Endothelial cell of umbilical vein (primary cell): ENCODE data around the gene STMP1. TPM values are rescaled to one million over a fixed set of nuclear protein-coding genes. Genes with fewer than 3 reads are reported as not detected.

ENCODE experiments used
- BruUV-seq: library from RNA; stranded (reverse); fragments of 400-500 nt; replicated peaks from 2 replicates; lab custom pipeline; 2021; lab: Mats Ljungman, UMichigan
- CTCF ChIA-PET: fragments of 300-600, 350-600 bp; sonication (Branson Sonifier 250); formaldehyde crosslinking; loops from one replicate; lab custom pipeline; 2021; ENCODE audit warnings: antibody characterized with exemption, inconsistent platforms; lab: Charles Lee
- POLR2A ChIA-PET: fragments of 300-600, 350-600 bp; sonication (Branson Sonifier 250); formaldehyde crosslinking; loops from one replicate; lab custom pipeline; 2021; ENCODE audit warnings: antibody characterized with exemption, inconsistent platforms; lab: Charles Lee
- DNase-seq: peaks from one replicate; pipeline ENCODE4 v3.0.0-alpha.2; 2011; ENCODE audit warnings: low read depth, low spot score
- FAIRE-seq: peaks from 2 replicates; lab custom pipeline; 2011; peaks lifted over from hg19 to GRCh38; lab: Jason Lieb, UNC
- H2AFZ ChIP-seq: 2 replicates; pipeline ENCODE4 v1.6.0; 2012; ENCODE audit warnings: low read depth, low read length, control low read depth, inconsistent platforms
- H3K27ac ChIP-seq: 2 replicates; pipeline ENCODE4 v1.5.1; 2011; ENCODE audit warnings: low read depth, mild to moderate bottlenecking, control low read depth, low read length, moderate library complexity; ENCODE audit not compliant: insufficient read depth
- H3K27me3 ChIP-seq, 2 experiments: 2 replicates each; pipeline versions ENCODE4 v1.6.0 to v1.6.1; 2011; ENCODE audit warnings: low read length in 2 of 2, mixed read lengths in 1 of 2; ENCODE audit not compliant: control insufficient read depth in 2 of 2, insufficient read depth in 2 of 2
- H3K36me3 ChIP-seq, 2 experiments: 2 replicates in 1 of 2; 3 replicates in 1 of 2; pipeline ENCODE4 v1.5.1; 2011; ENCODE audit warnings: low read length in 2 of 2, mild to moderate bottlenecking in 1 of 2, moderate library complexity in 1 of 2; ENCODE audit not compliant: control insufficient read depth in 2 of 2, insufficient read depth in 2 of 2; ENCODE audit errors: extremely low read depth in 1 of 2
- H3K4me1 ChIP-seq: 3 replicates; pipeline ENCODE4 v1.5.1; 2011; ENCODE audit warnings: mild to moderate bottlenecking, low read length; ENCODE audit not compliant: control insufficient read depth, insufficient read depth; ENCODE audit errors: extremely low read depth
- H3K4me2 ChIP-seq: 2 replicates; pipeline ENCODE4 v1.6.1; 2011; ENCODE audit warnings: low read length, control low read depth, mixed read lengths; ENCODE audit not compliant: insufficient read depth
- H3K4me3 ChIP-seq, 3 experiments: fragments of 200-600 bp in 1 of 3; sonication (generic), shearing (Covaris generic) in 1 of 3; replicated peaks in 1 of 3; 2 replicates each; pipeline ENCODE4 v1.5.1; 2011 to 2016; ENCODE audit warnings: control low read depth in 3 of 3, low read length in 3 of 3, mild to moderate bottlenecking in 2 of 3, inconsistent platforms in 1 of 3, low read depth in 1 of 3, moderate library complexity in 1 of 3; ENCODE audit not compliant: insufficient read depth in 1 of 3
- H3K79me2 ChIP-seq: 2 replicates; pipeline ENCODE4 v1.6.0; 2012; ENCODE audit warnings: low read length, inconsistent platforms; ENCODE audit not compliant: control insufficient read depth, insufficient read depth
- H3K9ac ChIP-seq: replicated peaks from 2 replicates; pipeline ENCODE3; 2011; ENCODE audit warnings: low read length, control low read depth; ENCODE audit not compliant: insufficient read depth; ENCODE audit errors: extremely low read depth
- H3K9me1 ChIP-seq: replicated peaks from 3 replicates; pipeline ENCODE4 v1.6.0; 2011; ENCODE audit warnings: mild to moderate bottlenecking, low read length; ENCODE audit not compliant: control insufficient read depth, insufficient read depth; ENCODE audit errors: extremely low read depth
- H3K9me3 ChIP-seq: replicated peaks from 2 replicates; pipeline ENCODE4 v1.5.1; 2012; ENCODE audit warnings: low read length, inconsistent platforms; ENCODE audit not compliant: control insufficient read depth, insufficient read depth
- H4K20me1 ChIP-seq: replicated peaks from 2 replicates; pipeline ENCODE3; 2011; ENCODE audit warnings: mild to moderate bottlenecking, low read length; ENCODE audit not compliant: control insufficient read depth, insufficient read depth; ENCODE audit errors: extremely low read depth
- CTCF ChIP-seq, 2 donors: IDR thresholded peaks; 1 replicate in 1 of 2; 2 replicates in 1 of 2; pipeline ENCODE4 v1.5.1; 2011; ENCODE audit warnings: low read length in 2 of 2, mild to moderate bottlenecking in 2 of 2, moderate library complexity in 2 of 2, control low read depth in 1 of 2, inconsistent platforms in 1 of 2, low read depth in 1 of 2; ENCODE audit not compliant: insufficient read depth in 1 of 2; ENCODE audit errors: extremely low read depth in 1 of 2
- EZH2 ChIP-seq: IDR thresholded peaks from 2 replicates; pipeline ENCODE4 v1.6.1; 2012; ENCODE audit warnings: borderline replicate concordance, low read depth, mild to moderate bottlenecking, moderate library complexity, low read length, inconsistent platforms; ENCODE audit not compliant: severe bottlenecking
- FOS ChIP-seq: IDR thresholded peaks from 2 replicates; pipeline ENCODE4 v1.6.1; 2011; ENCODE audit warnings: mild to moderate bottlenecking, low read length, moderate library complexity, borderline replicate concordance; ENCODE audit not compliant: insufficient read depth
- GATA2 ChIP-seq: IDR thresholded peaks from 2 replicates; pipeline ENCODE4 v1.7.0; 2011; ENCODE audit warnings: low read depth, mild to moderate bottlenecking, moderate library complexity, mixed read lengths, low read length; ENCODE audit not compliant: insufficient read length, insufficient read depth
- JUN ChIP-seq: IDR thresholded peaks from 2 replicates; pipeline ENCODE4 v1.6.1; 2011; ENCODE audit warnings: borderline replicate concordance, low read depth; ENCODE audit not compliant: insufficient read length, insufficient read depth
- MAX ChIP-seq: IDR thresholded peaks from 2 replicates; pipeline ENCODE4 v1.6.1; 2011; ENCODE audit not compliant: insufficient read depth, insufficient read length
- MYC ChIP-seq: IDR thresholded peaks from one replicate; pipeline ENCODE4 v1.6.1; 2011; ENCODE audit warnings: mild to moderate bottlenecking, low read depth, low read length
- POLR2A ChIP-seq: IDR thresholded peaks from 2 replicates; pipeline ENCODE4 v1.6.1; 2012; ENCODE audit warnings: low read depth, mild to moderate bottlenecking, control low read depth, low read length
- POLR2AphosphoS5 ChIP-seq: IDR thresholded peaks from 2 replicates; pipeline ENCODE4 v1.6.1; 2012; ENCODE audit warnings: low read depth, mild to moderate bottlenecking, control low read depth, low read length, moderate library complexity; ENCODE audit not compliant: insufficient read depth
- dilution Hi-C: fragments of 300-500 bp; cut with MboI; formaldehyde crosslinking; loops from one replicate; pipeline ENCODE4 v1.15.0; 2019; ENCODE audit warnings: low sequenced_read_pairs; ENCODE audit not compliant: extremely low pct_ligation_motif_present
- intact Hi-C: fragments of 100-400 bp; cut with micrococcal nuclease; formaldehyde crosslinking; loops from one replicate; pipeline ENCODE4 v1.10.0; 2022
- polyA plus RNA-seq, 4 experiments: library from polyadenylated mRNA; depleted of rRNA in 3 of 4; stranded (reverse) in 3 of 4; unstranded in 1 of 4; fragments of >200 nt; gene quantifications; 2 replicates each; pipeline versions ENCODE4 v1.2.1 to v1.2.3, GENCODE V29; 2011 to 2012; ENCODE audit warnings: missing spikeins in 1 of 4
- total RNA-seq: library from RNA; stranded (reverse); gene quantifications from 2 replicates; pipeline ENCODE4 v1.2.3, GENCODE V29; 2021

STMP1 gene
- total and polyA plus RNA-seq, 2 donors (not counting 3 experiments of a cell fraction or from before 2014, with no cell fraction given): 17.1 to 31.3 TPM

GRCh38 chr7:135664046-135664589 is 1.8 kb downstream of the STMP1 start:
- Histone ChIP-seq H3K9me1 (no peaks in the 10 kb centered on the region), H3K4me3 (no peak overlapping the region), H3K9me3 (no peaks in the 10 kb centered on the region), H3K36me3 (peaks cover 0 to 2% of the 10 kb centered on the region in 2 experiments), H4K20me1 (no peaks in the 10 kb centered on the region), H3K27ac (no peak overlapping the region), H3K27me3 (no peaks in the 10 kb centered on the region), H3K79me2 (peaks cover 52% of the 10 kb centered on the region), H3K4me1 (peaks cover 33% of the 10 kb centered on the region), H2AFZ (no peak overlapping the region), H3K4me2 (peak overlapping the region; percentile 49), H3K9ac (no peak overlapping the region)
- ChIA-PET POLR2A (no interaction called here), CTCF (interaction anchor here (2.5 to 5.7 kb wide), 2 partner anchors 9 to 19 kb away, joined by 8 to 51 read pairs; no protein-coding TSS in a partner anchor)
- dilution Hi-C loops: no loop called here
- DNase-seq (no peak), FAIRE-seq (no peak)
- no TSS peak for BruUV-seq
- intact Hi-C loops: loop anchor here (5.0 to 10.0 kb wide), 3 partner anchors 152 to 1921 kb away; partner anchors contain the start of gene CNOT4
- TF ChIP-seq EZH2 (no peak), MAX (no peak), MYC (no peak), POLR2AphosphoS5 (no peak), JUN (no peak), FOS (no peak), POLR2A (no peak), CTCF (IDR thresholded peaks at IDR 0.05; ENCODE audit: extremely low read depth in 1 of 2, insufficient read depth in 1 of 2, low read depth in 1 of 2, low read length in 2 of 2) (no peak), GATA2 (no peak)
